ENCODE measurements around the gene PDCD1.
"Not testable (repeated sequence)": the region's sequence is repeated elsewhere in the genome, so short reads cannot be mapped to it uniquely, and the experiment has no call there.

PDCD1 gene

DNA sequence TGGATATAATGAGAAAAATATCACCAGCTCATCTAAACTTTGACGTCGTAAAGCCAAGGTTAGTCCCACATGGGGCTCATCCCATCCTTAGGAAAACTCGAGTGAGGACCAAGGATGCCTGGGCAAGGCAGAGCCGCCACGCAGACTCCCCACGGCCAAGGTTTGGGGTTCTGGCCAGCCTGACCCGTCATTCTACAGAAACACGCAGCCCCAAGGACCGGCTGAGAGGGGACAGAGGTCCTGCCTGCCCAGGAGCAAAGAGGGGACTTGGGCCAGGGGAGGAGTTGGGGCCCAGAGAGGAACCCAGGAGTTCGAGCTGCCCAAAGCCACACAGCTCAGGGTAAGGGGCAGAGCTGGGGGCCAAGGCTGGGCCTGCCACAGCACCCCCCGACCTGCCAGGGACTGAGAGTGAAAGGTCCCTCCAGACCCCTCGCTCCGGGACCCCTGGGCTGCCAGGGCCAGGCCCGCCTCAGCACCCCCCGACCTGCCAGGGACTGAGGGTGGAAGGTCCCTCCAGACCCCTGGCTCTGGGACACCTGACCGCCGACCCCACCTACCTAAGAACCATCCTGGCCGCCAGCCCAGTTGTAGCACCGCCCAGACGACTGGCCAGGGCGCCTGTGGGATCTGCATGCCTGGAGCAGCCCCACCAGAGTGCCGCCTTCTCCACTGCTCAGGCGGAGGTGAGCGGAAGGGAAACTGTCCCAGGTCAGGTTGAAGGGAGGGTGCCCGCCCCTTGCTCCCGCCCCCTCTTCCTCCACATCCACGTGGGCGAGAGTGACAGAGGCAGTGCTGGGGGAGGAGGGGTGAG is at the start of gene PDCD1:
TSS of gene PDCD1 (minus strand) at position 689 of the 811 bp plus-strand sequence. CDS start at position 633, 56 bp downstream.
- Histone ChIP-seq H3K36me3 (no peaks in the 10 kb centered on the region), H3K9ac (peak within 1 kb of the TSS; percentile 80), H3K27me3 (peaks cover 6% of the 10 kb centered on the region), H3K4me3 (peak within 1 kb of the TSS; percentile 69), H4K20me1 (no peaks in the 10 kb centered on the region), H3K9me3 (no peaks in the 10 kb centered on the region), H3K4me2 (peak within 1 kb of the TSS; percentile 100), H3K27ac (peak within 1 kb of the TSS; percentile 97), H3K4me1 (peaks cover 95% of the 10 kb centered on the region)
- no peak for TF ChIP-seq Cebpa-rat (IDR thresholded peaks at IDR 0.05)

GRCh38 chr2:241907831-241908230 is 49.1 kb upstream of the PDCD1 start:
- peaks cover 81% of the 10 kb centered on the region for H3K36me3 ChIP-seq
- peaks cover 93% of the 10 kb centered on the region for H4K20me1 ChIP-seq

DNA sequence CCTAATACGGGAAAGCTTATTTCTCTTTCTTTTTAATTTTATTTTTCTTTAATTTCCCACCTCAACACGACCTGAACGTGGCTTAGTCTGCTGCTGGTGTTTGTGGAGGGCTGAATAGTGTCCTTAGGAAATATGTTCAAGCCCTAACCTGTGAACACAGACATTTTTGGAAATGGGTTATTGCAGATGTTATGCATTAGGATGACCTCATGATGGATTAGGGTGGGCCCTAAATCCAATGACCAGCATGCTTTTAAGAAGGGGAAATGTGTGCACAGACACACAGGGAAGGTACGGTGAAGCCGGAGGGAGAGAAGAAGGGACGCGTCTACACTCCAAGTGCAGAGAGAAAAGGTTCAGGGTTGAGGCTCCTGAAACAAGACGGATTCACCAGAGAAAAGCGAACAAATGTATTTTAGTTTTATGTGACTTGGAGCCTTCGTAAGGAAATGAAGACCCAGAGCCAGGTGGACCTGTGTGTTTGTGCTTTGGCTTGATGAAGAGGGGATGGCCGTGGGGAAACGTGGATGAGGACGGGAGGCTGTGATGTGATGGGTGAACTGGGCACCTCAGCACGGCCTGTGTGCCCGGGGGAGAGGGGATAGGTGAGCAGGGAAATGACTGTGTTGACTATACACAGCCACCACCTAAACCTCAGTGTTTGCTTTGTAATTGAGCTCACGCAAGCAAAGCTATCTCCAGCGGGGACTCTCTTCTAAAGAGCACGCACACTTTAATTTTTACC is 48.3 kb upstream of the PDCD1 start:
- Histone ChIP-seq H3K9me3 (peaks cover 40% of the 10 kb centered on the region), H3K4me3 (no peak overlapping the region), H3K36me3 (peaks cover 73% of the 10 kb centered on the region), H3K27ac (no peak overlapping the region), H3K9ac (no peak overlapping the region), H3K27me3 (no peaks in the 10 kb centered on the region), H3K4me2 (no peak overlapping the region), H4K20me1 (peaks cover 94% of the 10 kb centered on the region), H3K4me1 (peaks cover 45% of the 10 kb centered on the region)
- no peak for TF ChIP-seq Cebpa-rat (IDR thresholded peaks at IDR 0.05)

More at GRCh38 chr2:241907831-241908230, 49.1 kb upstream of the PDCD1 start:
- H3K27me3 ChIP-seq, H3K4me2 ChIP-seq, H3K4me3 ChIP-seq, H3K27ac ChIP-seq, H3K9ac ChIP-seq: not testable (repeated sequence)
- Histone ChIP-seq H3K4me1 (peaks cover 37% of the 10 kb centered on the region), H3K9me3 (peaks cover 48% of the 10 kb centered on the region)

DNA sequence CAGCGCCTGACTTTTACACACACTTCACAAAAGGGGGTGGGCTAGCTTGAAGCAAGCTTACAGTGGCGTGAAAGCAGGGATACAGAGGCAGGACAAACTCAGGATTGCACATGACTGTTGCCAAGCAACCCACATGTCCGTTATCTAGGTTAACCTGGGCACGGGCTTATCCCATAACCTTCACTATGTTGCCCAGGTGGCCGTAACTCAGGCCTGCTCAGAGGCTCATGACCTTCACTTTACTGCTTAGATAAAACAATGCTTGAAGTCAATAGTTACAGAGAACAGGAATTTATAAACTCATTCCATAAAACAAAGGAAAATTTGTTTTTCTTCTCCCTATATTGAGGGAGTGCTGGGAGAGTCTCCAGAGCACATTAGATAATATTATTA is 47.7 kb upstream of the PDCD1 start:
- Histone ChIP-seq H3K4me1 (peaks cover 51% of the 10 kb centered on the region), H3K4me2 (peak overlapping the region; percentile 99; the same call in 1 of the 2 replicates), H3K9me3 (peaks cover 34% of the 10 kb centered on the region), H3K36me3 (peaks cover 73% of the 10 kb centered on the region), H4K20me1 (peaks cover 95% of the 10 kb centered on the region)
- not testable (repeated sequence) for H3K9ac ChIP-seq, H3K27ac ChIP-seq, H3K4me3 ChIP-seq, H3K27me3 ChIP-seq

GRCh38 chr2:241905716-241906377 is 47.2 kb upstream of the PDCD1 start:
- Histone ChIP-seq H3K9me3 (peaks cover 29% of the 10 kb centered on the region), H3K27me3 (no peaks in the 10 kb centered on the region), H3K9ac (peak overlapping the region; percentile 61), H3K4me1 (peaks cover 56% of the 10 kb centered on the region), H4K20me1 (peaks cover 98% of the 10 kb centered on the region), H3K4me2 (peak overlapping the region; percentile 99), H3K27ac (peak overlapping the region; percentile 85), H3K4me3 (0 out of 2 replicates have a peak overlapping the region, but pooled peaks have one; percentile 18), H3K36me3 (peaks cover 73% of the 10 kb centered on the region)
- TF ChIP-seq Cebpa-rat (IDR thresholded peaks at IDR 0.05): no peak

DNA sequence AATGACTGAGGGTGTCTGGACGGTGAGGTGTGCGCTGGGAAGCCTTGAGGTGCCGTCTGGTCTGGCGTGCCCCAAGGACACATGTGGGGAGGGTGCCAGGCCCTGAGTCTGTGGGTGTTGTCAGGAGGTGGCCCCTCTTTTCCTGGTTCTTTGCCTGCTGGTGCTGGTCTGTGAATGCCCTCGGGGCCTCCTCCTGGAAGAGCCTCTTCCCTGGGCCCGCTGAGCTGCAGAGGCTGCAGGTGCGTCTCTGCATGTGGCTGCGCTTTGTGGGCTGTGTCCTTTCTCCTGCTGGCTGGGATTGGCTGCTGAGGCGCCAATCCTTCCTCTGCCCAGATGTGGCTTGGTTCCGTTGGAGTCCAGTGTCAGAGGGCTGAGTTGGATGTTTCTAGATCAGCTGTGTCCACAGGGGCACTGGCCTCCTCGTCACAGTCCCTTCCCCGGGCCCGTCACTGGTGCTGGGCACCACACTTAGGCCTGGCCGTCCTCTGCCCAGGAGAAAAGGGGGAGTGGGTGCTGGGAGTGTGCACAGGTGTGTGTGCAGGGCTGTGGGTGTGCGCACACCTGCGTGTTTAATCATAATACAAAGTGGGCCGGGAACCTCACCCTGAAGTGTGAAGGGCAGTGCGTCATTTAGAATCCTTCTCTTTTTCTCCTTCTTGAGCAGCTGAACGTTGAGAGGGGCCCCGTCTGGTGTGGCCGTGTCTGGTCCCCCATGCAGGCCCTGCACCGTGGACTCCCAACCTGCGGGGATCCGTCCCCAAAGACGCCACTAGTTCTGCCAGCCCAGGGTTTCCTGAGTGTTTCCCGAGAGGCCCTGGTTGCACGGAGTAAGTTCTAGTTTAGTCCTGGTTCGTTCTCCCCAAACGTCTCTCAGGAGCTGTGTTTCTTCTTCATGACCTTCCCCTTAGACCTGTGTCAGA is 46.4 kb upstream of the PDCD1 start:
- peak overlapping the region; percentile 61 for H3K9ac ChIP-seq
- H3K27ac ChIP-seq: peak overlapping the region; percentile 85
- no peak for TF ChIP-seq Cebpa-rat (IDR thresholded peaks at IDR 0.05)

GRCh38 chr2:241904011-241904718 is 45.5 kb upstream of the PDCD1 start:
- H3K9ac ChIP-seq: peak overlapping the region; percentile 61; the same call in 1 of the 2 replicates
- peak overlapping the region; percentile 99 for H3K4me2 ChIP-seq
- H4K20me1 ChIP-seq: peaks cover 98% of the 10 kb centered on the region
- H3K27ac ChIP-seq: peak overlapping the region; percentile 85
- no peaks in the 10 kb centered on the region for H3K27me3 ChIP-seq
- 0 out of 2 replicates have a peak overlapping the region, but pooled peaks have one; percentile 50 for H3K4me3 ChIP-seq
- H3K36me3 ChIP-seq: peaks cover 71% of the 10 kb centered on the region
- H3K4me1 ChIP-seq: peaks cover 73% of the 10 kb centered on the region
- TF ChIP-seq Cebpa-rat (IDR thresholded peaks at IDR 0.05): no peak
- H3K9me3 ChIP-seq: peaks cover 13% of the 10 kb centered on the region; the same call in 1 of the 2 replicates

More for the DNA sequence above, 46.4 kb upstream of the PDCD1 start:
- Histone ChIP-seq H3K27me3 (no peaks in the 10 kb centered on the region), H3K9me3 (peaks cover 21% of the 10 kb centered on the region), H3K36me3 (peaks cover 73% of the 10 kb centered on the region), H3K4me3 (0 out of 2 replicates have a peak overlapping the region, but pooled peaks have one; percentile 18), H3K4me2 (peak overlapping the region; percentile 99), H4K20me1 (peaks cover 98% of the 10 kb centered on the region), H3K4me1 (peaks cover 64% of the 10 kb centered on the region)
